ENCODE measurements around the gene HSF4.

- no peak for TF ChIP-seq POLR2AphosphoS5 (IDR thresholded peaks at IDR 0.05; ENCODE audit: low read depth, low read length)
- no peak for TF ChIP-seq POLR2A (IDR thresholded peaks at IDR 0.05; ENCODE audit: low read depth, low read length)
- no peak for TF ChIP-seq SPI1 (IDR thresholded peaks at IDR 0.05; ENCODE audit: low read depth, low read length)
- TF ChIP-seq TAF1 (IDR thresholded peaks at IDR 0.05; ENCODE audit: low read depth, low read length), result no peak
- no peak for TF ChIP-seq POU2F2 (IDR thresholded peaks at IDR 0.05; ENCODE audit: low read depth, low read length)
These were observed 23.8 kb downstream of the HSF4 start for GRCh38 chr16:67188323-67188722.
